Testis (tissue), 3 donors: Measurements from ENCODE around the gene LRRC27. TPM values are rescaled to one million over a fixed set of nuclear protein-coding genes. Genes with fewer than 3 reads are reported as not detected.

Experiments
- DNase-seq: peaks from one replicate; pipeline ENCODE4 v3.0.0-alpha.2; 2019
- H3K27ac ChIP-seq, 2 donors: fragments of 200-600 bp; sonication (generic); one replicate each; pipeline ENCODE4 v1.5.1; 2019
- H3K27me3 ChIP-seq: fragments of 200-600 bp; sonication (generic); one replicate; pipeline ENCODE4 v1.5.1; 2019
- H3K36me3 ChIP-seq: fragments of 200-600 bp; sonication (generic); one replicate; pipeline ENCODE4 v1.5.1; 2017; ENCODE audit warnings: low read depth; ENCODE audit errors: missing control alignments
- H3K4me1 ChIP-seq: fragments of 200-600 bp; sonication (generic); one replicate; pipeline ENCODE4 v1.5.1; 2019
- H3K4me3 ChIP-seq, 2 donors: fragments of 200-600 bp; sonication (generic); one replicate each; pipeline ENCODE4 v1.5.1; 2017 to 2019
- H3K9me3 ChIP-seq: fragments of 200-600 bp; sonication (generic); one replicate; pipeline ENCODE4 v1.5.1; 2017
- POLR2A ChIP-seq: fragments of 450-650 bp; IDR thresholded peaks from one replicate; pipeline ENCODE4 v1.6.1; 2017; ENCODE audit warnings: antibody characterized with exemption, mild to moderate bottlenecking, moderate library complexity
- WGBS, 2 donors: methylation state at CpG; one replicate each; pipeline ENCODE4 v1.1.5; 2018; 5-methylcytosine and 5-hydroxymethylcytosine counted together
- intact Hi-C: fragments of 100-400 bp; cut with DNase I; formaldehyde crosslinking; loops from one replicate; pipeline ENCODE4 v1.15.1; 2023; ENCODE audit warnings: low total_unique reads
- polyA plus RNA-seq: library from polyadenylated mRNA; stranded (reverse); fragments of 350-450 nt; fragmentation: Illumina TruSeq; extraction: RNeasy Lipid Tissue Mini Kit (QIAGEN cat#74804); gene quantifications from one replicate; pipeline ENCODE4 v1.2.3, GENCODE V29; 2014; ENCODE audit warnings: low read depth, low replicate concordance; ENCODE audit not compliant: insufficient read depth
- total RNA-seq, 2 donors: library from RNA; depleted of rRNA; stranded (reverse); fragments of >200 nt; gene quantifications; one replicate each; pipeline ENCODE4 v1.2.3, GENCODE V29; 2016
- TF ChIP-seq, protein P1 (sequence below), 3 experiments: fragments of 450-650 bp in 2 of 3; fragments of 200-600 bp in 1 of 3; sonication (generic) in 1 of 3; IDR thresholded peaks; one replicate each; pipeline ENCODE4 v1.5.1; 2016 to 2019; ENCODE audit warnings: antibody characterized with exemption in 3 of 3, mild to moderate bottlenecking in 2 of 3, moderate library complexity in 1 of 3

LRRC27 gene
- total and polyA plus RNA-seq, 3 donors from 2014 or later = 49.4 to 164 (median 110) TPM

- no peaks in the 10 kb centered on the region for H3K4me1 ChIP-seq
- H3K4me3 ChIP-seq = no peak overlapping the region
- no peak for TF ChIP-seq POLR2A
- TF ChIP-seq, protein P1, sequence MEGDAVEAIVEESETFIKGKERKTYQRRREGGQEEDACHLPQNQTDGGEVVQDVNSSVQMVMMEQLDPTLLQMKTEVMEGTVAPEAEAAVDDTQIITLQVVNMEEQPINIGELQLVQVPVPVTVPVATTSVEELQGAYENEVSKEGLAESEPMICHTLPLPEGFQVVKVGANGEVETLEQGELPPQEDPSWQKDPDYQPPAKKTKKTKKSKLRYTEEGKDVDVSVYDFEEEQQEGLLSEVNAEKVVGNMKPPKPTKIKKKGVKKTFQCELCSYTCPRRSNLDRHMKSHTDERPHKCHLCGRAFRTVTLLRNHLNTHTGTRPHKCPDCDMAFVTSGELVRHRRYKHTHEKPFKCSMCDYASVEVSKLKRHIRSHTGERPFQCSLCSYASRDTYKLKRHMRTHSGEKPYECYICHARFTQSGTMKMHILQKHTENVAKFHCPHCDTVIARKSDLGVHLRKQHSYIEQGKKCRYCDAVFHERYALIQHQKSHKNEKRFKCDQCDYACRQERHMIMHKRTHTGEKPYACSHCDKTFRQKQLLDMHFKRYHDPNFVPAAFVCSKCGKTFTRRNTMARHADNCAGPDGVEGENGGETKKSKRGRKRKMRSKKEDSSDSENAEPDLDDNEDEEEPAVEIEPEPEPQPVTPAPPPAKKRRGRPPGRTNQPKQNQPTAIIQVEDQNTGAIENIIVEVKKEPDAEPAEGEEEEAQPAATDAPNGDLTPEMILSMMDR (IDR thresholded peaks at IDR 0.05) = no peak
- H3K36me3 ChIP-seq = no peaks in the 10 kb centered on the region
- DNase-seq = no peak
- H3K9me3 ChIP-seq = no peaks in the 10 kb centered on the region
- H3K27ac ChIP-seq = no peak overlapping the region
- intact Hi-C loops = no loop called here
- H3K27me3 ChIP-seq = no peaks in the 10 kb centered on the region
- 89% methylated on average over 9 of the region's 9 CpGs; no CpG with 5 or more reads in 1 of the 2 donors for WGBS, 2 donors
Observed at GRCh38 chr10:132371641-132372081, 39.7 kb downstream of the LRRC27 start.

DNA sequence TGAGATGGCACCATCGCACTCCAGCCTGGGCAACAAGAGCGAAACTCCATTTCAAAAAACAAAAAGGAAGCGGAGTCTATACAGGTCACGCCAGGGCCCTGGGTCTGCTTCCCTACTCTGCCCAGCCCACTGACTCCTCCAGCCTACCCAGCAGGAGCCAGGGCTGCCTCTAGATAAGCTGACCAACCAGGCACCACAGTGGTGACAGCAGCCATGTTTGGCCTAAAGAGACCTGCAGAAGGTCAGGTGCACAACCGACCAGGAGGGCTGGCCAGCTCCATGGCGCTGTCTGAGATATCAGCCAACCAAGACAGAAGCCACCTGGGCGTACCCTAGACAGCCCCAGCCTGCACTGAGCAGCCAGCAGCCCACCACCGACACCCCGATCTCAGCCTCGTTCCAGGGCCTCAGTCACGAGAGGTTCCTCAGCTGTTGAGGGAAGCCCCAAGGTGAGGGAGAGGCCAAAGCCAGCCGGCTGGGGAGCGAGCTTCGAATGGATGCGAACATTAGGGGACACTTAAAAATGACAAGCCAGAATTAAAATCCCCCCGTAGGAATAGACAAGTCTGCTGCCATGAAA, 40.6 kb downstream of the LRRC27 start:
- intact Hi-C loops = no loop called here
- WGBS, 2 donors = 93 to 94% methylated on average over 9 to 16 of the region's 16 CpGs
- DNase-seq = no peak
- TF ChIP-seq, protein P1 (IDR thresholded peaks at IDR 0.05) = no peak
- no peak for TF ChIP-seq POLR2A
- no peaks in the 10 kb centered on the region for H3K27me3 ChIP-seq
- no peaks in the 10 kb centered on the region for H3K9me3 ChIP-seq
- H3K4me1 ChIP-seq = no peaks in the 10 kb centered on the region
- no peak overlapping the region for H3K27ac ChIP-seq
- H3K36me3 ChIP-seq = no peaks in the 10 kb centered on the region
- H3K4me3 ChIP-seq = no peak overlapping the region

GRCh38 chr10:132373241-132373955, 41.4 kb downstream of the LRRC27 start:
- TF ChIP-seq, protein P1 (IDR thresholded peaks at IDR 0.05) = no peak
- no peak for TF ChIP-seq POLR2A
- DNase-seq = no peak
- 92% methylated on average over 24 to 25 of the region's 25 CpGs for WGBS, 2 donors
- no peaks in the 10 kb centered on the region for H3K27me3 ChIP-seq
- H3K4me1 ChIP-seq = no peaks in the 10 kb centered on the region
- no peak overlapping the region for H3K4me3 ChIP-seq
- no peak overlapping the region for H3K27ac ChIP-seq
- no peaks in the 10 kb centered on the region for H3K9me3 ChIP-seq
- H3K36me3 ChIP-seq = no peaks in the 10 kb centered on the region
- intact Hi-C loops = no loop called here

- WGBS, 2 donors = 78 to 100% methylated on average over 2 to 8 of the region's 8 CpGs
- H3K9me3 ChIP-seq = no peaks in the 10 kb centered on the region
- TF ChIP-seq, protein P1 (IDR thresholded peaks at IDR 0.05) = no peak
- TF ChIP-seq POLR2A = no peak
- no peaks in the 10 kb centered on the region for H3K36me3 ChIP-seq
- intact Hi-C loops = no loop called here
- no peaks in the 10 kb centered on the region for H3K4me1 ChIP-seq
- H3K27me3 ChIP-seq = no peaks in the 10 kb centered on the region
- H3K27ac ChIP-seq = no peak overlapping the region
- DNase-seq = no peak
- H3K4me3 ChIP-seq = no peak overlapping the region
Observed at GRCh38 chr10:132374176-132374575, 42.2 kb downstream of the LRRC27 start.
